Measurements from ENCODE around the gene CCDC92B. TPM values are rescaled to one million over a fixed set of nuclear protein-coding genes. Genes with fewer than 3 reads are reported as not detected.

The CCDC92B gene
- polyA plus RNA-seq, 1 of the 3 experiments (the other 2 are of a cell fraction) = 0.07 TPM

DNA sequence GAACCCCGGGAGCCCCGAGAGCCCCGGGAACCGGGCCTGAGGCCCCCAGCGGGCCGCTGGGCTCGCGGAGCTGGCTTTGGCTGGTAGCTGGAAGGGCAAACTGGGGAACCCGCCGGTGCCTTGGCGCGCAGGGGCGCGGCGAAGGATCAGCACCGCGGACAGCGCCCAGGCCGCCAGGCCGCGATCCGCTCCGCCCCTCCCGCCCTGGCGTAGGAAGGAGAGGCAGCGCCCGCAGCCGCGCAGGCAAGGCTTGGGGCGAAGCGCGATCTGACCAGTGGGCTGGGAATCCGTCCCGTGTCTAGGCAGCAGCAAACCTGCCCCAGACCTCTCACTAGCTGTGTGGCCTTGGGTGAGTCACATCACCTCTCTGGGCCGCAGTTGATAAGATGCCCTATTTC lies 331 bp upstream of the CCDC92B start (continued):
- TF ChIP-seq RAD21 (IDR thresholded peaks at IDR 0.05; ENCODE audit: low read length) = peak; percentile 18; the same call in 1 of the 2 replicates
- TF ChIP-seq SIN3A (IDR thresholded peaks at IDR 0.05; ENCODE audit: borderline replicate concordance, low read depth, low read length) = peak; percentile 68; the same call in 1 of the 2 replicates

DNA sequence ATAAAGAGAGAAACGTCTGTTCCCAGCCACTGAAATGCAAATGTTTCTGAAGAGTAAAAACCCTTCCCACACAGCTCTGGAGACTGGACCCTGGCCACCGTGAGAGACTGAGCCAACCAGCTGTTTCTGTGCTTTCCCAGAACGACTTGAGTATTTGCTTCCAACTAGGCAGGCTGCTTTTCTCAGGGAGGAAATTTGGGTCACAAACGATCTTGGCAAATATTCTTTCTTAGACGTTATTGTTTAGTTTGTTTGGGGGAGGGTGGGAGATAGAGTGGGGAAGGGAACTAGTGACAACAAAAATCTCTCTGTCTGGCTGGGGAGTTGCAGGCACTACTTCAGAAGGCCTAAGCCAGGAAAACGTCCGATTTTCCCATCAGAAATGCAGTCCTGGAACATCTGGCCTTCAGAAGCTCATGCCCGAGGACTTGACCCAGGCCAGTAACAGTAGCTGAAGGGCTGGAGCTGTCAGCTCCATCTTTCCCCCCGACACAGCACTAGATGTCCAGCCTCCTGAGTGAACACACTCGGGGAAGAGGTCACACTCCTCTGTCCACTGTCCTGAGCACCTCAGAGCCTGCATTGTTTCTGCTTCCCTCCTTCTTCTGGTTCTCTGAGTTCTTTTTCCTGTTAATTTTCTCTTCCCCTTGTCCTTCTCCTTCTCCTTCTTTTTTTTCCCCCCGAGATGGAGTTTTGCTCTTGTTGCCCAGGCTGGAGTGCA lies 4.0 kb downstream of the CCDC92B start:
- Histone ChIP-seq H3K27ac (ENCODE audit: low read depth in 2 of 2, low read length in 1 of 2) (no peak overlapping the region), H3K4me3 (ENCODE audit: low read depth in 2 of 2, low read length in 1 of 2) (no peak overlapping the region), H4K20me1 (ENCODE audit: insufficient read depth) (no peaks in the 10 kb centered on the region), H3K27me3 (ENCODE audit: insufficient read depth) (peaks cover 16% of the 10 kb centered on the region), H3F3A (replicated peaks; ENCODE audit: insufficient read depth) (no peaks in the 10 kb centered on the region), H2AFZ (ENCODE audit: low read depth) (no peak overlapping the region), H3K36me3 (replicated peaks in 1 of 2; ENCODE audit: control insufficient read depth in 1 of 2, insufficient read depth in 2 of 2, low read length in 1 of 2) (no peaks in the 10 kb centered on the region), H3K9ac (no peak overlapping the region), H3K4me2 (no peak overlapping the region), H3K9me2 (no peaks in the 10 kb centered on the region), H3K9me3 (no peaks in the 10 kb centered on the region), H3K4me1 (ENCODE audit: control insufficient read depth in 1 of 2, insufficient read depth in 2 of 2, low read depth in 1 of 2, low read length in 1 of 2) (peaks cover 0 to 2% of the 10 kb centered on the region in 2 experiments; a peak in 1 of 4 replicates), H3K79me2 (ENCODE audit: insufficient read depth) (no peaks in the 10 kb centered on the region)
- DNase-seq = no peak
- ChIA-PET POLR2A (no interaction called here), CTCF (interaction anchor here (0.6 kb wide), 1 partner anchor 1110 kb away, joined by 4 read pairs; no protein-coding TSS in a partner anchor)
- 32% methylated on average over 11 of the region's 11 CpGs for WGBS (ENCODE audit: low lambda C conversion rate)
- TF ChIP-seq, protein P1, sequence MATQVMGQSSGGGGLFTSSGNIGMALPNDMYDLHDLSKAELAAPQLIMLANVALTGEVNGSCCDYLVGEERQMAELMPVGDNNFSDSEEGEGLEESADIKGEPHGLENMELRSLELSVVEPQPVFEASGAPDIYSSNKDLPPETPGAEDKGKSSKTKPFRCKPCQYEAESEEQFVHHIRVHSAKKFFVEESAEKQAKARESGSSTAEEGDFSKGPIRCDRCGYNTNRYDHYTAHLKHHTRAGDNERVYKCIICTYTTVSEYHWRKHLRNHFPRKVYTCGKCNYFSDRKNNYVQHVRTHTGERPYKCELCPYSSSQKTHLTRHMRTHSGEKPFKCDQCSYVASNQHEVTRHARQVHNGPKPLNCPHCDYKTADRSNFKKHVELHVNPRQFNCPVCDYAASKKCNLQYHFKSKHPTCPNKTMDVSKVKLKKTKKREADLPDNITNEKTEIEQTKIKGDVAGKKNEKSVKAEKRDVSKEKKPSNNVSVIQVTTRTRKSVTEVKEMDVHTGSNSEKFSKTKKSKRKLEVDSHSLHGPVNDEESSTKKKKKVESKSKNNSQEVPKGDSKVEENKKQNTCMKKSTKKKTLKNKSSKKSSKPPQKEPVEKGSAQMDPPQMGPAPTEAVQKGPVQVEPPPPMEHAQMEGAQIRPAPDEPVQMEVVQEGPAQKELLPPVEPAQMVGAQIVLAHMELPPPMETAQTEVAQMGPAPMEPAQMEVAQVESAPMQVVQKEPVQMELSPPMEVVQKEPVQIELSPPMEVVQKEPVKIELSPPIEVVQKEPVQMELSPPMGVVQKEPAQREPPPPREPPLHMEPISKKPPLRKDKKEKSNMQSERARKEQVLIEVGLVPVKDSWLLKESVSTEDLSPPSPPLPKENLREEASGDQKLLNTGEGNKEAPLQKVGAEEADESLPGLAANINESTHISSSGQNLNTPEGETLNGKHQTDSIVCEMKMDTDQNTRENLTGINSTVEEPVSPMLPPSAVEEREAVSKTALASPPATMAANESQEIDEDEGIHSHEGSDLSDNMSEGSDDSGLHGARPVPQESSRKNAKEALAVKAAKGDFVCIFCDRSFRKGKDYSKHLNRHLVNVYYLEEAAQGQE (IDR thresholded peaks at IDR 0.05; ENCODE audit: low read depth, low read length) = peak; percentile 53; the same call in 1 of the 2 replicates
- no peak for TF ChIP-seq TAF1 (IDR thresholded peaks at IDR 0.05; ENCODE audit: borderline replicate concordance, low read depth, low read length)

DNA sequence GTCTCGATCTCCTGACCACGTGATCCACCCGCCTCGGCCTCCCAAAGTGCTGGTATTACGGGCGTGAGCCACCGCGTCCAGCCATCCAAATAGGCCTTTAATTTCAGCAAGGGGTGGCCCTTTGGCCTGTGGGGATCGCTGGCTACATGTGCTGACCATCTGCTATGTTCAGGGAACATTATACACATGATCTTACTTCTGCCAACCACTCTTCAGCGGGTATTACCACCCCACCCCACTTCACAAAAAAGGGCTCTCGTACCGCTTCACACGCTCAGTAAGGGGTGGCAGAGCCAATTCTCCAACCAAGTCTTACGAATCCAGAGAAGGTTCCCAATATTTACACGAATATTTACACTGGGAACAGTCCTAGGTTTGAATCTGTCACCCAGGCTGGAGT lies 11.8 kb downstream of the CCDC92B start:
- POLR2A ChIA-PET = no interaction called here
- CTCF ChIA-PET = no interaction called here
- 84% methylated on average over 15 of the region's 15 CpGs for WGBS (ENCODE audit: low lambda C conversion rate)

More for the DNA sequence above, 11.8 kb downstream of the CCDC92B start:
- Histone ChIP-seq H2AFZ (ENCODE audit: low read depth) (no peak overlapping the region), H3K4me1 (ENCODE audit: control insufficient read depth in 1 of 2, insufficient read depth in 2 of 2, low read depth in 1 of 2, low read length in 1 of 2) (peaks cover 0 to 2% of the 10 kb centered on the region in 2 experiments; a peak in 1 of 4 replicates), H3K27ac (ENCODE audit: low read depth in 2 of 2, low read length in 1 of 2) (no peak overlapping the region), H3K9me3 (no peaks in the 10 kb centered on the region), H3K9ac (no peak overlapping the region), H3K4me2 (no peak overlapping the region), H3K9me2 (no peaks in the 10 kb centered on the region), H4K20me1 (ENCODE audit: insufficient read depth) (no peaks in the 10 kb centered on the region), H3K4me3 (ENCODE audit: low read depth in 2 of 2, low read length in 1 of 2) (no peak overlapping the region), H3F3A (replicated peaks; ENCODE audit: insufficient read depth) (no peaks in the 10 kb centered on the region), H3K36me3 (replicated peaks in 1 of 2; ENCODE audit: control insufficient read depth in 1 of 2, insufficient read depth in 2 of 2, low read length in 1 of 2) (no peaks in the 10 kb centered on the region), H3K27me3 (ENCODE audit: insufficient read depth) (no peaks in the 10 kb centered on the region), H3K79me2 (ENCODE audit: insufficient read depth) (no peaks in the 10 kb centered on the region)
- no peak for DNase-seq
- TF ChIP-seq RFX5 (IDR thresholded peaks at IDR 0.05; ENCODE audit: low read length) (no peak), EP300 (IDR thresholded peaks at IDR 0.05; ENCODE audit: borderline replicate concordance in 1 of 2, low read depth in 1 of 2, low read length in 1 of 2) (no peak), JUND (IDR thresholded peaks at IDR 0.05) (no peak), FOXJ3 (CRISPR knock-in tag; IDR thresholded peaks at IDR 0.05) (no peak), RAD21 (IDR thresholded peaks at IDR 0.05; ENCODE audit: low read length) (no peak)
- TF ChIP-seq, protein P1 (IDR thresholded peaks at IDR 0.05; ENCODE audit: low read depth, low read length) = no peak
- TF ChIP-seq, protein P2, sequence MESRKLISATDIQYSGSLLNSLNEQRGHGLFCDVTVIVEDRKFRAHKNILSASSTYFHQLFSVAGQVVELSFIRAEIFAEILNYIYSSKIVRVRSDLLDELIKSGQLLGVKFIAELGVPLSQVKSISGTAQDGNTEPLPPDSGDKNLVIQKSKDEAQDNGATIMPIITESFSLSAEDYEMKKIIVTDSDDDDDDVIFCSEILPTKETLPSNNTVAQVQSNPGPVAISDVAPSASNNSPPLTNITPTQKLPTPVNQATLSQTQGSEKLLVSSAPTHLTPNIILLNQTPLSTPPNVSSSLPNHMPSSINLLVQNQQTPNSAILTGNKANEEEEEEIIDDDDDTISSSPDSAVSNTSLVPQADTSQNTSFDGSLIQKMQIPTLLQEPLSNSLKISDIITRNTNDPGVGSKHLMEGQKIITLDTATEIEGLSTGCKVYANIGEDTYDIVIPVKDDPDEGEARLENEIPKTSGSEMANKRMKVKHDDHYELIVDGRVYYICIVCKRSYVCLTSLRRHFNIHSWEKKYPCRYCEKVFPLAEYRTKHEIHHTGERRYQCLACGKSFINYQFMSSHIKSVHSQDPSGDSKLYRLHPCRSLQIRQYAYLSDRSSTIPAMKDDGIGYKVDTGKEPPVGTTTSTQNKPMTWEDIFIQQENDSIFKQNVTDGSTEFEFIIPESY (IDR thresholded peaks at IDR 0.05; ENCODE audit: borderline replicate concordance, low read depth) = no peak

Data from SK-N-SH (cell line).